Left kidney (tissue), 2 donors: Measurements from ENCODE around the gene CALML3. TPM values are rescaled to one million over a fixed set of nuclear protein-coding genes. Genes with fewer than 3 reads are reported as not detected.

ENCODE experiments used
- DNase-seq: peaks from one replicate; pipeline ENCODE4 v3.0.0-alpha.2; 2013
- polyA plus RNA-seq: library from polyadenylated mRNA; unstranded; fragments of 120-200 nt; gene quantifications from one replicate; pipeline ENCODE4 v1.2.1, GENCODE V29; 2013; ENCODE audit not compliant: insufficient read length

Gene CALML3
- polyA plus RNA-seq, 1 donor, result not detected

- no peak for DNase-seq
These were observed 990 bp downstream of the CALML3 start for GRCh38 chr10:5525561-5526341.

GRCh38 chr10:5526691-5527331 is 2.0 kb downstream of the CALML3 start:
- DNase-seq, result no peak

DNA sequence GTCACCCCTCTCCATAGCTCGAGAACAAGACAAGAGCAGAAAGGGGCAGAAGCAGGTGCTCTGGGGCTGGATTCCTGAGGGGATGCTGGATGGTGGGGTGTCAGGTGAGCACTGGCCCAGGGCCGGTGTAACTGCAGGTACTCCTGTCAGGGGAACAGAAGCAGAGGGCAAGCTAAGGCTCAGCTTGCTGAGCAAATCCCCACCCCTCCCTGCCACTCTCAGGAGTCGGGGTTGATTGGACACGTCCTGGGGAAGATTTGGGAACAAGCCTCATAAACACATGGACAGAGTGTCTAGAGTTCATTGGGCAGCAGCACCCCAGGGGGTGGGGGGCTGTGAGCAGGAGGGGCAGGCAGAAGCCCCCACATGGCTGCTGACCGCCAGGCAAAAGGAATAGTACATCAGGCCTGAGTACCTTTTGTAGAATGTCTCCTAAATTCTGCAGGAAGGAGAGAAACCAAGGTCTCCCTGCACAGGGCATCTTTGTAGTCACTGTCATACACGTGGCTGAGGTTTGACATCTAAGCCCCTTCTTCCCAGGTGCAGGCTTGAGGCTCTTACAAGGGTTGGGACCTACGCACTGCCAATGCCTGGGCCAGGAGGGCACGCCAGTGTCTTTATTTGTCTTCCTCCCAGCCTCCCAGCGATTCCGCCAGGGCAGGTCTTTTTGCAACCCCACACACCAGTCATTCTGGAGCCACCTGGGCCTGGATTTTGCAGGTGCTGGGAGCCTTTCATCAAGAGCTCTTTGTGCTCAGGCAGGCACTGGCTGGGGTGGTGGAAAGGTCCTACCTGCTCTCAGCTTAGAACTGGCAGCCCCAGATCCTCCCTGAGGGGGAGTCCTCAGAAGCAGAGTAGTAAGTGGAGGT is 2.8 kb downstream of the CALML3 start:
- DNase-seq, result no peak

GRCh38 chr10:5528989-5529701 is 4.4 kb downstream of the CALML3 start:
- DNase-seq, result no peak

- no peak for DNase-seq
These were observed 5.1 kb downstream of the CALML3 start for GRCh38 chr10:5529702-5530411.

GRCh38 chr10:5530412-5530806 is 5.6 kb downstream of the CALML3 start:
- no peak for DNase-seq

DNA sequence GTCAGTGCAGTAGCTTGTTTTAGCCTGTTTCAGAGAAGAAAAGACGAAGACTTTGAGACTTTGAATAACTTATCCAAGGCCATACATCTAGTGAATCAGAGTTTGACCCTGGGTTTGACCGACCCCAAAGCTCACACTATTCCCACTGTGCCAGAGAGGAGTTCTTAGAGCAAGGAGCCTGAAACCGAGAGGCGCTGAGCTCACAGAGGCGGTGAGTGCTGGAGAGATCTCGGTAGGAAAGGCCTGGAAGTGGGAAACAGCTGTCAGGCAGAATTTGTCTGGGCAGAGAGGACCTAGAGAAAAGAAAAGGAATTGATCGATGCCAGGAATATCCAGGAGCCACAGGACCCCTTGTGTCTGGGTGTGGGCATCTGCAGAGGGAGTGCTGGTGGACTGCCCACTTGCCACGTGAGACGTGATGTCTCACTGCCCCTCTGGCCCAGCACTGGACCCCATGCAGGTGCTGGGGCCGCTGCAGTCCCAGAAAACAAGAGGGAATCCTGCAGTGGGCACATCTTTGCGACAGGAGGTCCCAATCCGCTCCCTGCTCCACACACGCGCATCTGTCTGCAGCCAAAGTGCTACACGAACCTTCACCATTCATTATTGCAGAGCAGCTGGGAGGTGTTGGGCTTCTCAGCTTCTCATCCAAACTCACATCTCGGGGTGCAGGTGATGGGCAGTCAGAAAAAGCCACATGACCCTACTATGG is 6.2 kb downstream of the CALML3 start:
- DNase-seq, result no peak

DNA sequence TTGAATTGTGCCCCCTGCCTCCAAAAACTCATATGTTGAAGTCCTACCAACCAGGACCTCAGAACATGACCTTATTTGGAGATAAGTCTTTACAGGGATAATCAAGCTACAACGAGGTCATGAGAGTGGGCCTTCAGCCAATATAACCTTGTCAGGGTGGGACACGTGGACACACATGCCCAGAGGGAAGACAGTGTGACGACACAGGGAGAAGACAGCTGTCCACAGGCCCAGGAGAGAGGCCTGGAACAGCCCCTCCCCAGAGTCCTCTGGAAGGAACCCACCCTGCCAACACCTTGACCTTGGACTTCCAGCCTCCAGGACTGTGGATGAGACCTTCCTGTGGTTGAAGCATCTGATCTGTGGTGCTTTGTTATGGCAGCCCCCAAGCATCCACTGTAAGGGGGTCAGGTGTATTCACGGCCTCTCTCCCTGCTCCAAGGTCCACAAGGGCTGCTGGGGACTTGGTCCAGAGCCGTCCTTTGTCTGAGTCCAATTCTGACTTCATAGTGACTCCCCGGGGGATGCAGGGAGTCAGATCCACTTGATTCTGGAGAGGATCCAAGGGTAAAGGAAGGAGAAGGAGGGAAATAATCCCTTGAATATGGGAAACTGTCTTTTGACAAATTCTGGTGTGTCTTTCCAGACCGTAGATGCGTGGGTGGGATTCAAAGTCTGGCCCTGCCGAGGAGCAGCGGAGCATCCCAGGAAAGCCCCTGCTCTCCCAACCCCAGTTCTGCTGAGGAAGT is 7.0 kb downstream of the CALML3 start:
- no peak for DNase-seq

DNA sequence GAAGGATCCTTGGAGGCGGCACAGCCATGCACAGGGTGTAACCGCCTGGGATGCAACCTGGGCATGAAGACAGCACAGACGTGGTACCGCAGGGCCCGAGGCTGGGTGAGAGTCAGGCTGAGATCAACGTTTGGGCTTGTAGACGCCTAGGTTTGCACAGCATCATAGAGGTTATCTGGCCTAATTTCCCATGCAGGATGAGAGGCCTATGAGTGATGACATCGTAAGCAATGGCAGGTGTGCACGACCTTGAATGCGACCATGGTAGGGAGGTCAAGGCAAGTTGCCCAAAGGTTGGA is 7.5 kb downstream of the CALML3 start:
- no peak for DNase-seq

- no peak for DNase-seq
These were observed 7.9 kb downstream of the CALML3 start for GRCh38 chr10:5532618-5533097.

DNA sequence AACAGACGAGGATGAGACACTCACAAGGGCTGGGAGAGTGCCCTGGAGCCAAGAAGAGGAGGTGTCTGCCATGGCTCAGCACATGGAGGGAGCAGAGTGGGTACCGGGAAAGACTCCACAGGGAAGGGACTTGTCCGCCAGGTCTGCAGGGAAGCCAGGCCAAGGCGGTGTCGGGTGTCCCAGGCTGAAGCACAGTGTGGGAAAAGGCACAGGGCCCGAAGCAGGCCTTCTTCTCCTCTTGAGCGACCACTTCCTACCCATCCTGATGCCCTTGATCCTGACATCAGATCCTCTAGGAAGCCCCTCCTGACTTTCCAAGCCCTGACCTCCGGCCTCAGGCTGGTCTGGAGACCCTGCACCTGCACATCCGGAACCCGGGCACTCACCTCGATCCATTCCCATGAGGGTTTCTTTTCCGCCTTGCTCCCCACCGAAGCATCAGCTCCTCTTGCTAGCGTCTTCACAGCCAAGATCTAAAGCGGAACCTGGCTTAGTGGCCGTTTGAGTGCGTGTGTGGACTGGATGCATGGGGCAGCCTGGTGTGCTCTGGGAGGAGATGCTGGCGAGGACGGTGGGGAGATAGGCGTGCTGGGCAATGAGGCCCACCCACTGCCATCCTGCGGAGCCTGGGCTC is 8.5 kb downstream of the CALML3 start:
- DNase-seq, result no peak

GRCh38 chr10:5534051-5534821 is 9.5 kb downstream of the CALML3 start:
- DNase-seq, result no peak

DNA sequence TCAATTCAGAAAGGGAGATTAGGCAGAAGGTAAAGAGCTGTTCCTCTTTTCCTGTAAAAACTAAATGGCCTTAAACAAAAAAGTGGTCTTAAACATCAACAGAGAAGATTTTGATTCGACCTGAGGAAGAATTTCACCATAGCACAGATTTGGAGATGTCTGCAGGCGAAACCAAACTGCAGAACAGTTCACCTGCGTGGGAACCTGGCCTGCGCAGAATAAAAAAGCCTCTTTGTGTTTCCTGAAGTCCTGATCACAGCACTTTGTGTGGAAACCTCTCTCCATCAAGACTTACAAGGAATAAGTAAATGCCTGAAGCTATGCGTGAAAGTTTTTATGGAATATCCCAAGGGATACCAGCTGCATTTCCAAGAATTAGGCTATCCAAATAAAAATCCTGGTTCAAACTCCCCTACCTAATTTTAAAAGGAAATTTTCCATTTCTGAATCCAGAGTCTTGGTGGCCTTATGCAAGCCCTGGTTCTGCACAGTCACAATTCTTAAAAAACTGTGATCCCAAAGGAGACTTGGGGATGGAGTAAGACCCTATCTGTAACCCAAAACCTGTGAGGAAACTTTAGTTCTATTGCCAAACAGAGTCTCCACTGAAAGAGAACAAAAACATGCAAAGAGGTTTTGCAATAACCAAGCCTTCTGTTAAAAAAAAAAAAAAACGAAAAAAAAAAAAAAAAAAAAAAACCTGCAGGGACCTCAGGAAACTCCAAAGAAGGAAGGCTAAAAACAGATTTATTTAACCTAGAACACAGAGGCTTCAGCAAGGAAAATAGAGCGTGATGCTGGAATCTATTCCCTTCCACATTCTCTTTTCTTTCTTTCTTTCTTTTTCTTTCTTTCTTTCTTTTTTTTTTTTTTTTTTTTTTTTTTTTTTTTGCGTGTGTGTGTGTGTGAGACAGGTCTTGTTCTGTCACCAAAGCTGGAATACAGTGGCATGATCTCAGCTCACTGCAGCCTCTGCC is 10.4 kb downstream of the CALML3 start:
- DNase-seq, result no peak

DNA sequence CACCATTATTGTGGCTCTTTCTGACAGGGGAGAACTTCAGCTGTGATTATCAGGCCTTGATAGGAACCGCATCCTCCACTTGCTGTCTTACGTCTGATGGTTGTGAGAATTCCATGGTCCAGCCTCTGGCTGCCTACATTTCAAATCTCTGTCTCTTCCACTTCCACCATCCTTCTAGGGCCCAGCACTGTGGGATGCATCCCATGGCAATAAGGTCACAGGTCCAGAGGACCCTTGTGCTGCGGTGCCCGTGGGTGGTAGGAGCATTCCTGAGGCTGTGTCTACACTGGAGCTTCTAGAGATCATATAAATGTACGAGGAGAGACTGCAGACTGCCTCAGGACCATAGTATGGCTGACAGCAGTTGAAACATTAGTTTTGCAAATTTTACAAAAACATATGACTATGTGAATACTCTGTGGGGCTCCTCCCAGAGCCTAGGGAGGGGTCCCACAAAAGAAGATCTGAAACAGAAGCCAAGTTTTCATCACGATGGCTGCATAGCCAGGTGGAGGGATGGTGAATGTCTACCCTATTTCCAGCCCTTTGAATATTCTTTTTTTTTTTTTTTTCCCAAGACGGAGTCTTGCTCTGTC is 11.8 kb downstream of the CALML3 start:
- DNase-seq, result no peak

DNA sequence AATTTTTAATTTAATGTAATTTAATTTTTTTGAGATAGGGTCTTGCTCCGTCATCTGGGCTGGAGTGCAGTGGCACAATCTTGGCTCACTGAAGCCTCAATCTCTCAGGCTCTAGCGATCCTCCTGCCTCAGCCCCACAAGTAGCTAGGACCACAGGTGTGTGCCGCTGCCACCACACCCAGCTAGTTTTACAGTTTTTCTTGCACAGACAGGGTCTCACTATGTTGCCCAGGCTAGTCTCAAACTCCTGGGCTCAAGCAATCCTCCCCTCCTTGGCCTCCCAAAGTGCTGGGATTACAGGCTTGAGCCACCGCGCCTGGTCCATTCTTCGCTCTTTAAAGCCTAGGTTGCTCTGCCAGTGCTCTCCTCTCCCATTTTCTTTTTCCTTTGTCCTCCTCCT is 12.9 kb downstream of the CALML3 start:
- DNase-seq, result no peak

- DNase-seq, result no peak
These were observed 13.7 kb downstream of the CALML3 start for GRCh38 chr10:5538446-5538845.
